Naive thymus-derived CD4-positive, alpha-beta T cell (primary cell): ENCODE data around the gene MND1. TPM values are rescaled to one million over a fixed set of nuclear protein-coding genes. Genes with fewer than 3 reads are reported as not detected.

Experiments
- ATAC-seq: fragments of 150-1000 bp; cut with Tn5 transposase; 2 replicates; pipeline ENCODE4 v1.10.0; 2021; ENCODE audit warnings: mild to moderate bottlenecking, moderate library complexity
- CTCF ChIA-PET: fragments of 350-600 bp; sonication (Branson Sonifier 250); formaldehyde crosslinking; loops from one replicate; lab custom pipeline; 2021; ENCODE audit warnings: antibody characterized with exemption; lab: Charles Lee
- POLR2A ChIA-PET: fragments of 350-600 bp; sonication (Branson Sonifier 250); formaldehyde crosslinking; loops from one replicate; lab custom pipeline; 2021; ENCODE audit warnings: antibody characterized with exemption, inconsistent platforms; lab: Charles Lee
- DNase-seq, 9 donors: peaks; one replicate each; pipeline versions ENCODE4 v3.0.0 to v3.0.0-alpha.2; 2020 to 2022; ENCODE audit warnings: mixed read lengths in 1 of 9
- H3K27ac ChIP-seq: one replicate; pipeline ENCODE4 v1.7.0; 2013; ENCODE audit warnings: mild to moderate bottlenecking, low read depth, low read length, moderate library complexity
- H3K27me3 ChIP-seq, 2 donors: one replicate each; pipeline ENCODE4 v1.7.0; 2013; ENCODE audit warnings: low read length in 2 of 2, mild to moderate bottlenecking in 2 of 2, moderate library complexity in 2 of 2; ENCODE audit not compliant: control insufficient read depth in 2 of 2, insufficient read depth in 2 of 2
- H3K36me3 ChIP-seq, 3 experiments: 1 replicate in 2 of 3; 2 replicates in 1 of 3; pipeline ENCODE4 v1.7.0; 2013; ENCODE audit warnings: low read length in 3 of 3, mild to moderate bottlenecking in 3 of 3, moderate library complexity in 1 of 3; ENCODE audit not compliant: insufficient read depth in 3 of 3, control insufficient read depth in 2 of 3
- H3K4me1 ChIP-seq, 2 donors: one replicate each; pipeline ENCODE4 v1.7.0; 2013; ENCODE audit warnings: low read length in 2 of 2, mild to moderate bottlenecking in 2 of 2, moderate library complexity in 1 of 2; ENCODE audit not compliant: control insufficient read depth in 2 of 2, insufficient read depth in 2 of 2
- H3K4me3 ChIP-seq: 2 replicates; pipeline ENCODE4 v1.7.0; 2013; ENCODE audit warnings: mild to moderate bottlenecking, low read length
- H3K9me3 ChIP-seq, 3 experiments: 1 replicate in 2 of 3; 2 replicates in 1 of 3; pipeline ENCODE4 v1.7.0; 2013; ENCODE audit warnings: low read length in 3 of 3; ENCODE audit not compliant: control insufficient read depth in 2 of 3
- H3K27ac Mint-ChIP-seq, 9 donors: one replicate each; pipeline ENCODE4 v1.8.0; 2020 to 2022; ENCODE audit warnings: mixed read lengths in 9 of 9, mild to moderate bottlenecking in 8 of 9, moderate library complexity in 5 of 9, inconsistent platforms in 2 of 9
- H3K27me3 Mint-ChIP-seq, 5 donors: one replicate each; pipeline ENCODE4 v1.8.0; 2021 to 2022; ENCODE audit warnings: mixed read lengths in 5 of 5, mild to moderate bottlenecking in 1 of 5
- H3K36me3 Mint-ChIP-seq, 5 donors: one replicate each; pipeline ENCODE4 v1.8.0; 2020 to 2022; ENCODE audit warnings: mixed read lengths in 5 of 5, mild to moderate bottlenecking in 3 of 5, inconsistent platforms in 1 of 5
- H3K4me1 Mint-ChIP-seq, 7 donors: one replicate each; pipeline ENCODE4 v1.8.0; 2020 to 2022; ENCODE audit warnings: mixed read lengths in 7 of 7, mild to moderate bottlenecking in 3 of 7, inconsistent platforms in 1 of 7
- H3K4me3 Mint-ChIP-seq, 10 donors: one replicate each; pipeline ENCODE4 v1.8.0; 2020 to 2022; ENCODE audit warnings: mild to moderate bottlenecking in 10 of 10, mixed read lengths in 10 of 10, moderate library complexity in 6 of 10, inconsistent platforms in 2 of 10
- H3K9me3 Mint-ChIP-seq, 11 donors: one replicate each; pipeline ENCODE4 v1.8.0; 2020 to 2022; ENCODE audit warnings: mixed read lengths in 11 of 11, mild to moderate bottlenecking in 4 of 11, inconsistent platforms in 1 of 11, moderate library complexity in 1 of 11
- intact Hi-C, 2 donors: fragments of 100-400 bp; cut with micrococcal nuclease; formaldehyde crosslinking; loops; one replicate each; pipeline ENCODE4 v1.15.1; 2023
- polyA plus RNA-seq, 2 donors: library from polyadenylated mRNA; unstranded; fragments of 300-500 nt; fragmentation: Illumina TruSeq; gene quantifications; one replicate each; pipeline ENCODE4 v1.2.3, GENCODE V29; 2021
- total RNA-seq, 6 experiments: library from RNA in 5 of 6; stranded (reverse) in 5 of 6; gene quantifications; 1 replicate in 5 of 6; 2 replicates in 1 of 6; pipeline ENCODE4 v1.2.3 and lab custom pipeline; 2021 to 2026

MND1 gene
- total and polyA plus RNA-seq, 7 experiments from 2014 or later, result 0.75 to 13.5 TPM; not detected in 5

DNA sequence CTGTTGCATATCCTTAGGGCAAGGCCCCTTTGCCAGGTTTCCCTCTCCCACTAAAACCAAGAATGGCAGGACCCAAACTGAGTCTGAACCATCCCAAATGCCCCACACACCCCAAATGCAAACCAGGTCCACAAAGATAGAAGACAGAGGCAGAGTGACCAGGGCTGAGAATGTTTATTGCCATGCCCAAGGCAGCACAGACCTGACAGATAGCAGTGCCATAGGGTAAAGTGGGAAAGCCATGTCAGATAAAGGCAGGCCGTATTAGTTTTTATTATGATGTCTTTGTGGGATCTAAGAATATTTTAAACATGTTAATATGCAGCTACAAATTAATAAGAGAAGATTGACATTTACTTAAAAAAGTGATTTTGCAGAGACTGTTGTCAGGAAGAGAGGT is 29.6 kb upstream of the MND1 start:
- intact Hi-C loops, result loop anchor here in 1 of 2 donors (5.0 kb wide), 2 partner anchors 68 to 93 kb away; no protein-coding TSS in a partner anchor
- no peak for DNase-seq
- H3K36me3 Mint-ChIP-seq, result peaks cover 0 to 5% (median 3%) of the 10 kb centered on the region in 5 donors

DNA sequence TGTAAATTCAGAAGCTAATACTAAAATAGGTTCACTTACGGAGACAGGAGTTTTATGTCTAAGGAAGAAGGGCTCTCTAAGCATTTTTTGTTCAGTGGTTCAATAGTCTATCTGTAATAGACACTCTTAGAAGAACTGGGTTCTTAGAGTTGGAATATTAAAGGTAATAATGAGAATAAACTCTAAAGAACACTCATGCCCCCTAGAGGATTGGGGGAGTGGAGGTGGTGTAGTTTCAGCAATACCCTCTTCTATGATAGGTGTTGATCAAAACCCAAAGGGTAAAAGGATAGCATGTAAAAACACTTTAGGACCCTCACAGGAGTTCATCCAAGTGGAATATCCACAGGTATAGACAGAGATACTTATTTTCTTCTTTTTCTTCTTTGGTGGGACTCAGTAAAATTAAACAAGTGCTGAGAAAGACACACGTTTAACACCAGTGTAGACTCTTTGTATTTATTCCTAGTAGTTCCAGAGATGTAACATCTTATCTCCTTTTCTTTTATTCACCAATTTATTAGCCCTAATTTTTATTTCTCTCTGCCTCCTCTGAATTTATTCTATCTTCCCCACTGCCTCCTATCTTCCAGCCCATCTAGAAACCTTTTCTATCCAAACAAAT is 25.7 kb upstream of the MND1 start:
- no peaks in the 10 kb centered on the region for H3K9me3 Mint-ChIP-seq
- no peaks in the 10 kb centered on the region for H3K4me1 ChIP-seq
- H3K27me3 Mint-ChIP-seq, result no peaks in the 10 kb centered on the region
- peaks cover 0 to 4% (median 0%) of the 10 kb centered on the region in 5 donors for H3K36me3 Mint-ChIP-seq
- CTCF ChIA-PET, result interaction anchor here (0.7 to 3.8 kb wide), 8 partner anchors 24 to 325 kb away, joined by 3 to 18 read pairs (median 4); partner anchors contain the start of gene MND1
- H3K9me3 ChIP-seq, result no peaks in the 10 kb centered on the region
- no peak overlapping the region for H3K4me3 Mint-ChIP-seq
- no peaks in the 10 kb centered on the region for H3K27me3 ChIP-seq
- no peak overlapping the region for H3K27ac ChIP-seq
- POLR2A ChIA-PET, result no interaction called here
- DNase-seq (peak in 6 of 9 donors; percentile 11 to 56 (median 44)), ATAC-seq (peak; percentile 54)
- no peaks in the 10 kb centered on the region for H3K4me1 Mint-ChIP-seq
- intact Hi-C loops, result loop anchor here (1.0 to 5.0 kb wide), 7 partner anchors 72 to 473 kb away; no protein-coding TSS in a partner anchor
- H3K4me3 ChIP-seq, result no peak overlapping the region
- H3K36me3 ChIP-seq, result no peaks in the 10 kb centered on the region
- H3K27ac Mint-ChIP-seq, result no peak overlapping the region

More for the DNA sequence above, 29.6 kb upstream of the MND1 start:
- Mint-ChIP-seq H3K4me1 (no peaks in the 10 kb centered on the region), H3K4me3 (no peak overlapping the region), H3K27ac (no peak overlapping the region), H3K27me3 (no peaks in the 10 kb centered on the region), H3K9me3 (peaks cover 0 to 4% (median 0%) of the 10 kb centered on the region in 11 donors)
- no peak for ATAC-seq
- Histone ChIP-seq H3K36me3 (no peaks in the 10 kb centered on the region), H3K27ac (no peak overlapping the region), H3K9me3 (no peaks in the 10 kb centered on the region), H3K4me1 (no peaks in the 10 kb centered on the region), H3K4me3 (no peak overlapping the region), H3K27me3 (no peaks in the 10 kb centered on the region)
- POLR2A ChIA-PET, result no interaction called here
- CTCF ChIA-PET, result interaction anchor here (0.6 to 3.8 kb wide), 2 partner anchors 172 to 230 kb away, joined by 3 to 18 read pairs; no protein-coding TSS in a partner anchor

DNA sequence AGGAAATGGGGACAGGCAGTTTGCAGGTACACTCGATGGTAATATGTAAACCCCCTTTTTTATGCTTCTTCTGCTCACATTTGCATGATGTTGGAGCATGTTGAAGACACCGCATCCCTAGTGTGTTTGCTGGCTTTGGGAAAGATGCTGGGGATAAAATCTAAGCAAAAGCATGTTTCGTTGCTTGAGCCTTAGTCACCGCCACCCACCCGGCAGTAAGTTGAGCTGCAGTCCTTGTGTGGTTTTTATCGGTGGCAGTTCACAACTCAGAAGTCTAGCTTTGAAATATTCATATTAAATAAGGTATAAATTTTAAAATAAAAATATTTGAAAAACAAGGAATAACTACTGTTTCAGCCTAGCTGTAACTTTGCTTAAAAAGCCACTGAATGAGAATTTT is 21.7 kb upstream of the MND1 start:
- Histone ChIP-seq H3K4me3 (no peak overlapping the region), H3K4me1 (no peaks in the 10 kb centered on the region), H3K27me3 (no peaks in the 10 kb centered on the region), H3K9me3 (no peaks in the 10 kb centered on the region), H3K27ac (no peak overlapping the region), H3K36me3 (no peaks in the 10 kb centered on the region)
- intact Hi-C loops, result no loop called here
- ATAC-seq, result no peak
- Mint-ChIP-seq H3K4me1 (no peaks in the 10 kb centered on the region), H3K4me3 (no peak overlapping the region), H3K27ac (no peak overlapping the region), H3K36me3 (peaks cover 0 to 8% (median 0%) of the 10 kb centered on the region in 5 donors), H3K27me3 (peaks cover 0 to 11% (median 0%) of the 10 kb centered on the region in 5 donors), H3K9me3 (no peaks in the 10 kb centered on the region)
- ChIA-PET CTCF (interaction anchor here (1.1 to 1.6 kb wide), 2 partner anchors 178 to 195 kb away, joined by 3 to 5 read pairs; no protein-coding TSS in a partner anchor), POLR2A (interaction anchor here (0.7 kb wide), 1 partner anchor 74 kb away, joined by 3 read pairs; no protein-coding TSS in a partner anchor)
- DNase-seq, result no peak

DNA sequence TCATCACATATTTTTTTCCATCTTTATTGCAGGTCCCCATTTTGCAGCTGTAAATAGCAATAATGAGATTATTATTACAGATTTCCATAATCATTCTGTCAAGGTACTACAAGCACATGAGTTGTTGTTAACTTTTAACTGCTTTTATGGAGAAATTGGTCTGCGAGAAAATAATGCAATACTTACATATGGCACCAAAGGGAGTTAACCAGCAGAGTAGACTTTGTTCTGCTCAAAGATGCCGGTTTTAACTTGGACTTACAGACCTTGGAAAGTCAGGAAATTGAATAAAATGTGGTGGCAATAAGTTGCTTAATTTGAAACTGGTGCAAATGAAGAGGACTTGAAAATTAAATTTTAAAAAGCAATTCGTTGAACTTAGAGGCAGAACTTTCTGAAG is 20.4 kb upstream of the MND1 start:
- Histone ChIP-seq H3K4me1 (no peaks in the 10 kb centered on the region), H3K9me3 (no peaks in the 10 kb centered on the region), H3K27ac (no peak overlapping the region), H3K4me3 (no peak overlapping the region), H3K27me3 (no peaks in the 10 kb centered on the region), H3K36me3 (no peaks in the 10 kb centered on the region)
- no peaks in the 10 kb centered on the region for H3K4me1 Mint-ChIP-seq
- ChIA-PET POLR2A (no interaction called here), CTCF (interaction anchor here (1.6 kb wide), 1 partner anchor 179 kb away, joined by 5 read pairs; no protein-coding TSS in a partner anchor)
- no peak overlapping the region for H3K4me3 Mint-ChIP-seq
- H3K27ac Mint-ChIP-seq, result no peak overlapping the region
- intact Hi-C loops, result no loop called here
- peaks cover 0 to 8% (median 0%) of the 10 kb centered on the region in 5 donors for H3K36me3 Mint-ChIP-seq
- H3K9me3 Mint-ChIP-seq, result no peaks in the 10 kb centered on the region
- ATAC-seq (no peak), DNase-seq (no peak)
- peaks cover 0 to 11% (median 0%) of the 10 kb centered on the region in 5 donors for H3K27me3 Mint-ChIP-seq

DNA sequence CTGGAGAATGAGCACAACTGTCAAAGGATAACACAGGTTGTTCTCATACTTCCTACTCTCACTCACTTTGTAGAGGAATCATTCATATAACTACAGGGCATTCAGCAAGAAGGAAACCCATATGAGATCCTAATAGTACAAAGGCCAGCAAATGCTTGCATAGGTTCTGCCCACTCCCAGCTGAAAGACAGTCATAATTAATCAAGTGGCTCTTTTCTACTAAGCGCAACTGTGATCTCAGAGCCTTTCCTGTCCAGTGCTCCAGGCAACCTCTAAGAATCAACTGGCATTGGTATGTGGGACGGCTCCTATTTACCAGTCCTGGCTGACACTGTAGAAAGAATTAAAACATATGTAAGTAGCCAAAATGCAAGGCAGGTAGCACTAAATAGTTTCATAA is 18.9 kb upstream of the MND1 start:
- Mint-ChIP-seq H3K27me3 (peaks cover 0 to 11% (median 0%) of the 10 kb centered on the region in 5 donors), H3K4me3 (no peak overlapping the region), H3K9me3 (no peaks in the 10 kb centered on the region), H3K4me1 (no peaks in the 10 kb centered on the region), H3K36me3 (peaks cover 0 to 5% (median 0%) of the 10 kb centered on the region in 5 donors), H3K27ac (no peak overlapping the region)
- ATAC-seq (no peak), DNase-seq (no peak)
- no peaks in the 10 kb centered on the region for H3K27me3 ChIP-seq
- ChIA-PET CTCF (interaction anchor here (0.6 to 0.9 kb wide), 2 partner anchors 112 to 183 kb away, joined by 4 read pairs; no protein-coding TSS in a partner anchor), POLR2A (interaction anchor here (0.6 kb wide), 1 partner anchor 801 kb away, joined by 3 read pairs; no protein-coding TSS in a partner anchor)
- H3K36me3 ChIP-seq, result no peaks in the 10 kb centered on the region
- H3K4me3 ChIP-seq, result no peak overlapping the region
- intact Hi-C loops, result no loop called here
- no peak overlapping the region for H3K27ac ChIP-seq
- no peaks in the 10 kb centered on the region for H3K4me1 ChIP-seq
- no peaks in the 10 kb centered on the region for H3K9me3 ChIP-seq

DNA sequence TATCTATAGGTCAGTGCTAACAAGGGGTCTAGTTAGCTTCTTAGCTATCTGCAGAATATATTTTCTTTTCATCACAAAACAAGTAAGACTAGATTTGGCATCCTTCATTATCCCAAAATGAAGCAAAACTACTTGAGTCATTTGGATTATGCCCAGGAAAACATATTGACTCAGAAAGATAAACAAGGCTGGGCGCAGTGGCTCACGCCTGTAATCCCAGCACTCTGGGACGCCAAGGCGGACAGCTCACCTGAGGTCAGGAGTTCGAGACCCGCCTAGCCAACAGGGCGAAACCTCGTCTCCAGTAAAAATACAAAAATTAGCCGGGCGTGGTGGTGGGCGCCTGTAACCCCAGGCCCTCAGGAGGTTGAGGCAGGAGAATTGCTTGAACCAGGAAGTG is 18.0 kb upstream of the MND1 start:
- Histone ChIP-seq H3K9me3 (no peaks in the 10 kb centered on the region), H3K4me3 (no peak overlapping the region), H3K27me3 (no peaks in the 10 kb centered on the region), H3K4me1 (no peaks in the 10 kb centered on the region), H3K27ac (no peak overlapping the region), H3K36me3 (no peaks in the 10 kb centered on the region)
- DNase-seq (no peak), ATAC-seq (no peak)
- Mint-ChIP-seq H3K4me3 (no peak overlapping the region), H3K36me3 (peaks cover 0 to 5% (median 0%) of the 10 kb centered on the region in 5 donors), H3K9me3 (no peaks in the 10 kb centered on the region), H3K4me1 (no peaks in the 10 kb centered on the region), H3K27ac (no peak overlapping the region), H3K27me3 (peaks cover 0 to 15% (median 0%) of the 10 kb centered on the region in 5 donors)
- intact Hi-C loops, result no loop called here
- CTCF ChIA-PET, result interaction anchor here (0.7 to 0.9 kb wide), 2 partner anchors 10 to 184 kb away, joined by 3 to 4 read pairs; no protein-coding TSS in a partner anchor
- POLR2A ChIA-PET, result no interaction called here
